Thyroid gland (tissue), 4 donors: Measurements from ENCODE around the gene PSPN. TPM values are rescaled to one million over a fixed set of nuclear protein-coding genes. Genes with fewer than 3 reads are reported as not detected.
"Not testable (repeated sequence)": the region's sequence is repeated elsewhere in the genome, so short reads cannot be mapped to it uniquely, and the experiment has no call there.

Experiments
- DNase-seq, 2 donors: peaks; one replicate each; pipeline ENCODE4 v3.0.0-alpha.2; 2019
- H3K27ac ChIP-seq, 3 donors: fragments of 200-600 bp; sonication (generic); 1 replicate in 2 of 3; 2 replicates in 1 of 3; pipeline ENCODE4 v1.5.1; 2016 to 2019; ENCODE audit warnings: mild to moderate bottlenecking in 1 of 3, moderate library complexity in 1 of 3
- H3K27me3 ChIP-seq: fragments of 200-600 bp; sonication (generic); one replicate; pipeline ENCODE4 v1.5.1; 2019
- H3K36me3 ChIP-seq, 2 donors: fragments of 200-600 bp; sonication (generic); one replicate each; pipeline ENCODE4 v1.5.1; 2016 to 2019
- H3K4me1 ChIP-seq, 2 donors: fragments of 200-600 bp; sonication (generic); one replicate each; pipeline ENCODE4 v1.5.1; 2017 to 2019
- H3K4me3 ChIP-seq, 3 donors: fragments of 200-600 bp; sonication (generic); replicated peaks in 1 of 3; 1 replicate in 2 of 3; 2 replicates in 1 of 3; pipeline ENCODE4 v1.5.1; 2016; ENCODE audit warnings: mild to moderate bottlenecking in 1 of 3
- H3K9me3 ChIP-seq: fragments of 200-600 bp; sonication (generic); one replicate; pipeline ENCODE4 v1.5.1; 2017
- POLR2A ChIP-seq, 2 donors: fragments of 450-650 bp; IDR thresholded peaks; one replicate each; pipeline ENCODE4 v1.6.1; 2017; ENCODE audit warnings: antibody characterized with exemption in 2 of 2, mild to moderate bottlenecking in 2 of 2, moderate library complexity in 1 of 2
- WGBS, 2 donors: methylation state at CpG; one replicate each; pipeline ENCODE4 v1.1.5; 2017; 5-methylcytosine and 5-hydroxymethylcytosine counted together
- intact Hi-C: fragments of 100-400 bp; cut with DNase I; formaldehyde crosslinking; loops from one replicate; pipeline ENCODE4 v1.15.1; 2023
- total RNA-seq, 4 donors: library from RNA; depleted of rRNA; stranded (reverse); fragments of >200 nt; gene quantifications; one replicate each; pipeline ENCODE4 v1.2.3, GENCODE V29; 2016
- TF ChIP-seq, protein P1 (sequence below), 6 experiments: fragments of 200-600 bp in 3 of 6; fragments of 450-650 bp in 3 of 6; sonication (generic) in 3 of 6; IDR thresholded peaks; one replicate each; pipeline ENCODE4 v1.5.1; 2016 to 2019; ENCODE audit warnings: antibody characterized with exemption in 6 of 6, mild to moderate bottlenecking in 2 of 6, inconsistent platforms in 1 of 6, moderate library complexity in 1 of 6

PSPN gene
- total RNA-seq, 4 donors from 2014 or later = 1.1 to 6.7 (median 2.6) TPM

GRCh38 chr19:6352381-6353165 lies 23.2 kb downstream of the PSPN start:
- 84 to 94% methylated on average over 2 of the region's 2 CpGs for WGBS, 2 donors
- Histone ChIP-seq H3K27me3 (no peaks in the 10 kb centered on the region), H3K4me3 (no peak overlapping the region), H3K36me3 (no peaks in the 10 kb centered on the region), H3K9me3 (no peaks in the 10 kb centered on the region), H3K27ac (no peak overlapping the region), H3K4me1 (no peaks in the 10 kb centered on the region)
- no peak for DNase-seq
- intact Hi-C loops = no loop called here
- no peak for TF ChIP-seq POLR2A (IDR thresholded peaks at IDR 0.05)
- TF ChIP-seq, protein P1, sequence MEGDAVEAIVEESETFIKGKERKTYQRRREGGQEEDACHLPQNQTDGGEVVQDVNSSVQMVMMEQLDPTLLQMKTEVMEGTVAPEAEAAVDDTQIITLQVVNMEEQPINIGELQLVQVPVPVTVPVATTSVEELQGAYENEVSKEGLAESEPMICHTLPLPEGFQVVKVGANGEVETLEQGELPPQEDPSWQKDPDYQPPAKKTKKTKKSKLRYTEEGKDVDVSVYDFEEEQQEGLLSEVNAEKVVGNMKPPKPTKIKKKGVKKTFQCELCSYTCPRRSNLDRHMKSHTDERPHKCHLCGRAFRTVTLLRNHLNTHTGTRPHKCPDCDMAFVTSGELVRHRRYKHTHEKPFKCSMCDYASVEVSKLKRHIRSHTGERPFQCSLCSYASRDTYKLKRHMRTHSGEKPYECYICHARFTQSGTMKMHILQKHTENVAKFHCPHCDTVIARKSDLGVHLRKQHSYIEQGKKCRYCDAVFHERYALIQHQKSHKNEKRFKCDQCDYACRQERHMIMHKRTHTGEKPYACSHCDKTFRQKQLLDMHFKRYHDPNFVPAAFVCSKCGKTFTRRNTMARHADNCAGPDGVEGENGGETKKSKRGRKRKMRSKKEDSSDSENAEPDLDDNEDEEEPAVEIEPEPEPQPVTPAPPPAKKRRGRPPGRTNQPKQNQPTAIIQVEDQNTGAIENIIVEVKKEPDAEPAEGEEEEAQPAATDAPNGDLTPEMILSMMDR (IDR thresholded peaks at IDR 0.05) = no peak

GRCh38 chr19:6350688-6351087 lies 25.0 kb downstream of the PSPN start:
- no peaks in the 10 kb centered on the region for H3K4me1 ChIP-seq
- H3K27ac ChIP-seq = no peak overlapping the region
- WGBS, 2 donors = 56 to 78% methylated on average over 2 of the region's 2 CpGs
- TF ChIP-seq POLR2A (IDR thresholded peaks at IDR 0.05) = no peak
- TF ChIP-seq, protein P1 (IDR thresholded peaks at IDR 0.05) = no peak
- H3K36me3 ChIP-seq = no peaks in the 10 kb centered on the region
- no peaks in the 10 kb centered on the region for H3K27me3 ChIP-seq
- H3K9me3 ChIP-seq = no peaks in the 10 kb centered on the region
- H3K4me3 ChIP-seq = no peak overlapping the region
- DNase-seq = no peak
- intact Hi-C loops = no loop called here

DNA sequence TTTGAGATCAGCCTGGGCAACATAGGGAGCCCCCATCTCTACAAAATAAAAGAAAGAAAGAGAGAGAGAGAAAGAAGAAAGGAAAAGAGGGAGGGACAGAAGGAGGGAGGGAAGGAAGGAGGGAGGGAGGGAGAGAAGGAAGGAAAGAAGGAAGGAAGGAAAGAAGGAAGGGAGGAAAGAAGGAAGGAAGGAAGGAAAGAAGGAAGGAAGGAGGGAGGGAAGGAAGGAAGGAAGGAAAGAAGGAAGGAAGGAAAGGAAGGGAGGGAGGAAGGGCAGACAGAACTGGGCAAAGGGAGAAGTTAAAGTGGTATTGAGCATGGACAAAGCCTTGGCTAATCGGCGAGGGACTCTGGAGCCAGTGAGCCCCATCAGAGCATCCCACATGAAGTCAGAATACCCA lies 26.5 kb downstream of the PSPN start:
- H3K27ac ChIP-seq, intact Hi-C loops, DNase-seq, H3K36me3 ChIP-seq, H3K9me3 ChIP-seq, H3K4me1 ChIP-seq, H3K4me3 ChIP-seq, H3K27me3 ChIP-seq: not testable (repeated sequence)
- 83 to 85% methylated on average over 2 of the region's 2 CpGs for WGBS, 2 donors

DNA sequence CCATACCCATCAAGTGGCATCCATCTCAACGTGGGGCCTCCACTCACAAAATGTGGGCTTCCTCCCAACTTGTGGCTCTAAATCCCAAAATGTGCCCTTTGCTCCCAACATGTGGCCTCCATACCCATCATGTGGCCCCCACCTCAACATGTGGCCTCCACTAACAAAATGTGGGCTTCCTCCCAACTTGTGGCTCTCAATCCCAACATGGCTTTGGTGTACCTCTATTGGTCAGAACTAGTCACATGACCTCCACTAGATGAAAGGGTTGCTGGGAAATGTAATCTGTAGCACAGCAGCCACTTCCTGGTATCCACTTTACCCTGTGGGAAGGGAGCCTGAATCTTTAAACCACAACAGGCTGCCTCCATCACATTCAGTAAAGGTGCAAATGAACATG lies 32.3 kb downstream of the PSPN start:
- DNase-seq = no peak
- no peaks in the 10 kb centered on the region for H3K36me3 ChIP-seq
- H3K4me1 ChIP-seq = no peaks in the 10 kb centered on the region
- H3K4me3 ChIP-seq = no peak overlapping the region
- 94 to 100% methylated on average over 1 of the region's 1 CpG for WGBS, 2 donors
- no peak for TF ChIP-seq POLR2A (IDR thresholded peaks at IDR 0.05)
- TF ChIP-seq, protein P1 (IDR thresholded peaks at IDR 0.05) = no peak
- no peak overlapping the region for H3K27ac ChIP-seq
- H3K9me3 ChIP-seq = no peaks in the 10 kb centered on the region
- intact Hi-C loops = no loop called here
- no peaks in the 10 kb centered on the region for H3K27me3 ChIP-seq

GRCh38 chr19:6340493-6341201 lies 35.1 kb downstream of the PSPN start:
- Histone ChIP-seq H3K27ac (no peak overlapping the region), H3K27me3 (no peaks in the 10 kb centered on the region), H3K4me1 (no peaks in the 10 kb centered on the region), H3K36me3 (no peaks in the 10 kb centered on the region), H3K9me3 (no peaks in the 10 kb centered on the region), H3K4me3 (no peak overlapping the region)
- no peak for DNase-seq
- WGBS, 2 donors = 56 to 63% methylated on average over 14 of the region's 14 CpGs
- intact Hi-C loops = no loop called here
- no peak for TF ChIP-seq POLR2A (IDR thresholded peaks at IDR 0.05)
- TF ChIP-seq, protein P1 (IDR thresholded peaks at IDR 0.05) = no peak
